HG02970 (cell line): Measurements from ENCODE around the gene AATF.

Source experiments
- ATAC-seq: cut with Tn5 transposase; IDR thresholded peaks from one replicate; pipeline ENCODE4 v1.9.1; 2021; ENCODE audit warnings: mild to moderate bottlenecking, moderate library complexity, moderate number of reproducible peaks; ENCODE audit not compliant: unreplicated experiment, low FRiP score

Gene AATF

GRCh38 chr17:36977066-36977465 lies 28.3 kb downstream of the AATF start:
- ATAC-seq, result no peak

GRCh38 chr17:36977568-36977967 lies 28.8 kb downstream of the AATF start:
- no peak for ATAC-seq

- no peak for ATAC-seq
Measured at GRCh38 chr17:36978810-36979564, 30.2 kb downstream of the AATF start.

GRCh38 chr17:36979565-36979941 lies 30.8 kb downstream of the AATF start:
- no peak for ATAC-seq

GRCh38 chr17:36980280-36980761 lies 31.6 kb downstream of the AATF start:
- no peak for ATAC-seq

GRCh38 chr17:36983618-36984017 lies 34.9 kb downstream of the AATF start:
- no peak for ATAC-seq

- no peak for ATAC-seq
Measured at GRCh38 chr17:36989173-36989572, 40.4 kb downstream of the AATF start.

- no peak for ATAC-seq
Measured at GRCh38 chr17:36992701-36993100, 43.9 kb downstream of the AATF start.

- ATAC-seq, result no peak
Measured at GRCh38 chr17:36993227-36993626, 44.5 kb downstream of the AATF start.

- ATAC-seq, result no peak
Measured at GRCh38 chr17:36994438-36994837, 45.7 kb downstream of the AATF start.

GRCh38 chr17:36999471-36999870 lies 50.7 kb downstream of the AATF start:
- ATAC-seq, result no peak

- no peak for ATAC-seq
Measured at GRCh38 chr17:37016780-37017179, 68.0 kb downstream of the AATF start.

GRCh38 chr17:37017404-37017803 lies 68.7 kb downstream of the AATF start:
- no peak for ATAC-seq

- no peak for ATAC-seq
Measured at GRCh38 chr17:37019117-37019740, 70.5 kb downstream of the AATF start.

GRCh38 chr17:37019741-37020129 lies 71.0 kb downstream of the AATF start:
- ATAC-seq, result no peak

- no peak for ATAC-seq
Measured at GRCh38 chr17:37024181-37024637, 75.5 kb downstream of the AATF start.

- no peak for ATAC-seq
Measured at GRCh38 chr17:37025238-37025637, 76.5 kb downstream of the AATF start.

GRCh38 chr17:37025847-37026530 lies 77.2 kb downstream of the AATF start:
- no peak for ATAC-seq

- ATAC-seq, result no peak
Measured at GRCh38 chr17:37026531-37026869, 77.7 kb downstream of the AATF start.

GRCh38 chr17:37028040-37028439 lies 79.3 kb downstream of the AATF start:
- no peak for ATAC-seq

- ATAC-seq, result no peak
Measured at GRCh38 chr17:37031493-37032083, 82.8 kb downstream of the AATF start.
